Neural cell (in vitro differentiated cells): ENCODE measurements around the gene LBX2.
A peak's percentile ranks its signal among the peaks of the same experiment; 100 is the strongest.

Source experiments
- EP300 ChIP-seq: fragments of 450-650 bp; conservative IDR thresholded peaks from 2 replicates; pipeline ENCODE4 v1.6.1; 2014; ENCODE audit warnings: antibody characterized with exemption, mild to moderate bottlenecking, moderate library complexity; ENCODE audit not compliant: poor library complexity, severe bottlenecking
- EZH2 ChIP-seq: fragments of 200-600, 300-800 bp; shearing (Covaris generic), sonication (generic); IDR thresholded peaks from 2 replicates; pipeline ENCODE4 v1.6.1; 2014; ENCODE audit warnings: antibody characterized with exemption, low read length, borderline replicate concordance, mild to moderate bottlenecking; ENCODE audit not compliant: insufficient read depth, poor library complexity, severe bottlenecking
- MXI1 ChIP-seq: fragments of 450-650 bp; conservative IDR thresholded peaks from 2 replicates; pipeline ENCODE4 v1.6.1; 2014; ENCODE audit warnings: antibody characterized with exemption, mild to moderate bottlenecking; ENCODE audit not compliant: poor library complexity, severe bottlenecking
- POLR2AphosphoS5 ChIP-seq: IDR thresholded peaks from 2 replicates; pipeline ENCODE4 v1.6.1; 2012
- RAD21 ChIP-seq: fragments of 450-650 bp; conservative IDR thresholded peaks from 2 replicates; pipeline ENCODE4 v1.6.1; 2014; ENCODE audit warnings: antibody characterized with exemption, mild to moderate bottlenecking, moderate library complexity
- SMC3 ChIP-seq: fragments of 450-650 bp; conservative IDR thresholded peaks from 2 replicates; pipeline ENCODE4 v1.6.1; 2014; ENCODE audit warnings: antibody characterized with exemption, mild to moderate bottlenecking, moderate library complexity; ENCODE audit not compliant: poor library complexity
- TF ChIP-seq, protein P1 (sequence below): fragments of 450-650 bp; IDR thresholded peaks from 2 replicates; pipeline ENCODE4 v1.5.1; 2014; ENCODE audit warnings: antibody characterized with exemption, mild to moderate bottlenecking, moderate library complexity; ENCODE audit not compliant: poor library complexity, severe bottlenecking

- TF ChIP-seq POLR2AphosphoS5 (peak; percentile 92), MXI1 (peak; percentile 87), RAD21 (peak; percentile 88), EP300 (peak; percentile 58), EZH2 (no peak), SMC3 (peak; percentile 98)
- TF ChIP-seq, protein P1, sequence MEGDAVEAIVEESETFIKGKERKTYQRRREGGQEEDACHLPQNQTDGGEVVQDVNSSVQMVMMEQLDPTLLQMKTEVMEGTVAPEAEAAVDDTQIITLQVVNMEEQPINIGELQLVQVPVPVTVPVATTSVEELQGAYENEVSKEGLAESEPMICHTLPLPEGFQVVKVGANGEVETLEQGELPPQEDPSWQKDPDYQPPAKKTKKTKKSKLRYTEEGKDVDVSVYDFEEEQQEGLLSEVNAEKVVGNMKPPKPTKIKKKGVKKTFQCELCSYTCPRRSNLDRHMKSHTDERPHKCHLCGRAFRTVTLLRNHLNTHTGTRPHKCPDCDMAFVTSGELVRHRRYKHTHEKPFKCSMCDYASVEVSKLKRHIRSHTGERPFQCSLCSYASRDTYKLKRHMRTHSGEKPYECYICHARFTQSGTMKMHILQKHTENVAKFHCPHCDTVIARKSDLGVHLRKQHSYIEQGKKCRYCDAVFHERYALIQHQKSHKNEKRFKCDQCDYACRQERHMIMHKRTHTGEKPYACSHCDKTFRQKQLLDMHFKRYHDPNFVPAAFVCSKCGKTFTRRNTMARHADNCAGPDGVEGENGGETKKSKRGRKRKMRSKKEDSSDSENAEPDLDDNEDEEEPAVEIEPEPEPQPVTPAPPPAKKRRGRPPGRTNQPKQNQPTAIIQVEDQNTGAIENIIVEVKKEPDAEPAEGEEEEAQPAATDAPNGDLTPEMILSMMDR: peak; percentile 99
These were observed 16.4 kb downstream of the LBX2 start, which contains the start of the genes CCDC142 and TTC31 for GRCh38 chr2:74482801-74483674.
